NCI-H2196 (cell line): ENCODE measurements around the gene ZNF814.
A peak's percentile ranks its signal among the peaks of the same experiment; 100 is the strongest.
"Not testable (repeated sequence)": the region's sequence is repeated elsewhere in the genome, so short reads cannot be mapped to it uniquely, and the experiment has no call there.

Experiments
- DNase-seq: peaks from one replicate; lab custom pipeline; 2025; ENCODE audit not compliant: unreplicated experiment; lab: John Stamatoyannopoulos, UW

Gene ZNF814

DNA sequence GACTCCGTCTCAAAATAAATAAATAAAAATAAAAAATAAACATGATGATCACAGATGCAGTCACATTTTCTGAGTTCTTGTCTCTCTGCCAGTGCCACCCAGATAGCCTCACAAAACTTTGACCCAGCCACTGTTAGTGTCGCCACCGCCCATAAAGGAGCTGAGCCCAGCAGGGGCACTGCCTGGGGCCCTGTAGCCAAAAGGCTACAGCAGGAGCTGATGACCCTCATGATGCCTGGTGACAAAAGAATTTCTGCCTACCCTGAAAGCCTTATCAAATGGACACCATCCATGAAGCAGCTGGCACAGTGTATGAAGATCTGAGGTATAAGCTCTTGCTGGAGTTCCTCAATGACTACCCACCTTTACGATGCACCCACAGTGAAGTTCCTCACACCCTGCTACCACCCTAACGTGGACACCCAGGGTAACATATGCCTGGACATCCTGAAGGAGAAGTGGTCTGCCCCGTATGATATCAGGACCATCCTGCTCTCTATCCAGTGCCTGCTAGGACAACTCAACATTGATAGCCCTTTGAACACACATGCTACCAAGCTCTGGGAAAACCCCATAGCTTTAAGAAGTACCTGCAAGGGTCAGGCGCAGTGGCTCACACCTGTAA is 20.9 kb downstream of the ZNF814 start:
- DNase-seq, result no peak

DNA sequence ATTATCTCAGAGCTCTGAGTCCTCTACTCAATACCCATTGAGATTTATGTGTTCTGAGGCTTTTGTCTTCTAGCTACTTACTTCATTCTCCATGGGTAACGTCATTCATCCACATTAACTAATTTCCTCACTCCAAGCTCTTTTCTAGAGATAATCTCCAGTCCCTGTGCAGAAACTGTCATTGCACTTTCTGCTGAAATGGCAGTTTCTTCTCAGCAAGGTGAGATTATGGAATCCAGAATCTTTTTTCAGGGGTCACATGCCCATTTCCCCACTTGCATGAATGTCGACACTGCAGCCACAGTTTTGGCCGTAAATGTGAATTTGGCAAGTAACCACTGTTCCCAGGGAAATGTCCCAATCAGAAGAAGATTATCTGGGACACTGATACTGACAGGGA is 26.5 kb downstream of the ZNF814 start:
- not testable (repeated sequence) for DNase-seq

DNA sequence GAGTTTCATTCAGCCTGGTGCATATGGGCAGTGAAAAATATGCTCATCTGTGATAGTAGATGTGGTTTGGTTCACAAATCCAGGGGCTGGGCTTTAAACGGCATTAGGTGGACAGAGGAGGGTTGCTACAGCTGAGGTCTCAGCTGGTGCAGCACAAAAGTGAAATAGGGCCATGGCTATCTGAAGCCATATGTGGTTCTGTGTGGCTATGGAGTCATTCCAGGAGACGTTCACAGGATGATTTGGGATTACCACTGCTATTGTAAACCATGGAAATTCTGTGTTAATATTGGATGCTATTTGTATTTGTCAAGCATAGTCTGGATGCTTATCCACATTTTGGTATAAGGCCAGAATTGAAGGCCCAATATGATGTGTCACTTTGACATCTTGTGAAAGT is 34.7 kb downstream of the ZNF814 start:
- DNase-seq, result not testable (repeated sequence)

DNA sequence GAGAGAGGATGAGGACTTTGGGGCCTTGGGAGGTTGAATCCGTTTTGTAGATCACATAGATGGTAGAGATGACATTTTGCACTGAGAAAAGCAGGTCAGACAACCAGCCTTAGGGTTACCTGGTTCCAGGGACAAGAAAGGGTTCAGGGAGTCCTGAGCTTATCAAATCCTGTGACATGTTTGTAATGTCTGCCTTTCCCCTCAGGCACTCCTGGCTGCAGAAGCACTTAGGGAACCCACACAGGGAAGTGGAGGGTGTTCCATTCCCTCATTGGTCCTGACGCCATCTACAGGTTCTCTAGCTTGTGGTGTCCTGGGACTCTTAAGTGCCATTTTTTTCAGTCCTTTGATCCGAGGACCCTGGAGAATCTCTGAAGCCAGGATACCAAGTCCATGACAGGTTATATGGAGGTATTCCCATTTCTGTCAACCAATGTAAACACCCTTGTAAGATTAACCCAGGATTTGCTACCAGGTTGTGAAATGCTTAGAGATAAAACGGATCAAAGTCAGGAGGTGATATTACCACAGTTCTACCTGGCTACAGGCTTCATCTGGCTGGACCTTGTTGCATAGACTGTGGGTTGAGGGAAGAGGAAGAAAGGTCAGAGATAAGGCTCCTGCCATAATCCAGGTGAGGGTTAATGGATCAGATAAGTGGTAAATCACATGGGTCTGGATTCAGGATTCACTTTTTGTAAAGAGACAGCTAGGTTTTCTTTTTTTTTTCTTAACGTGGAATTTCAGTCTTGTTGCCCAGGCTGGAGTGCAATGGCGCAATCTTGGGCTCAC is 36.8 kb downstream of the ZNF814 start:
- not testable (repeated sequence) for DNase-seq

DNA sequence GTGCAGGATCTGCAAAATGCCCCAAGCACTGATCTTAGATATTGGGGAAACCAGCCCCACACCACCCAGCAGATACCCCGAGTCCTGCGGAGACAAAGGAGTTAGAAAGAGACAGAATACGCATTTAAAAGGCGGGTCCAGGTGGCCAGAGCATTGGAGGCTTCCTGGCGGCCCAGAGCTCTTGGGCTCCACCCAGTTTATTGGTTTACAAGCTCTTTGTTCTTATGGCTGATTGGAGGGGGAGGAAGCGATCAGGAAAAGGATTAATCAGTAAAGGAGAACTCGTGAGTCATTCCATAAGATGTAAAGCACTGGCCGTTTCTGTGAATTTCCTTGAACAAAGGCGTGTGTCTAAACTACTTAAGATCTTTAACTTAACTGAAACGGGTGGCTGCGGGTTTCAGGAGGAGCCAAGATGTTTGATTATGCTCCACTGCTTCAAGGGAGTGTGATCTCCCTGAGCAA is 38.3 kb downstream of the ZNF814 start:
- no peak for DNase-seq

DNA sequence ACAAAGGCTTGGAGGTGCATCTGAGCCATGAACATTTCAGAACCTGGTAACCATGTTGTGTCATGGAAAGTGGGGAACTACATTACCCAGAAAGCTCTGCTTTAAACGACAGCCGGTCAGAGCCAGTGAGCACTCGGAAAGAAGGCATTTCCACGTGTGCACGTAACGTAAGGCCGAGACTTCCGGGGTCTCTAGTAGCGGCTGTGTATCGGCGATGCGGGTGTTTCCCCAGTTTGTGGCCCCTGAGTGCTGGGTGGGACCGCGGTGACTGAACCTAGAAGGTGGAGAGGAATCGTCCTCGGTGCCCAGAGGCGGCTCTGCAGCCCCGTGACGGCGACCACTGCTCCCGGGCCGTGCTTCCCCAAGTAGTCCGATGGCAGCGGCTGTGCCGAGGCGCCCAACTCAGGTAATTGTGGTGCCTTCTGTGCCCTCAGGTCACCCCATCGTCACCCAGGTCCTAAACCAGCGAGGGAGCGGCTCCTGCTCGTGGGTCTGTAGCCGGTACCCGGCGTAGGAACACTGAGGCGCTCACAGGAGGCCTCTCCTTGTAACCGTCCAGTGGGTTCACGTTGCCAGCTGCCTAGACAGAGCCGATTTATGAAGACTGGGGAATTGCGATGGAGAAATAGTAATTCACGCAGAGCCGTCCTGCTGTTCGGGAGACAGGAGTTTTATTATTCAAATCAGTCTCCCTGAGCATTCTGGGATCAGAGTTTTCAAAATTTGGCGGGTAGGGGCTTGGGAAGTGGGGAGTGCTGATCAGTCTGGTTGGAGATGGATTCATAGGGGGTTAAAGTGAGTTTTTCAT is 39.0 kb downstream of the ZNF814 start, which contains the start of gene ZNF587:
Gene ZNF587, plus strand, starts transcription at position 194 of the 808 bp plus-strand sequence. Its CDS starts 180 bp downstream, at position 374.
- peak; percentile 74 for DNase-seq

DNA sequence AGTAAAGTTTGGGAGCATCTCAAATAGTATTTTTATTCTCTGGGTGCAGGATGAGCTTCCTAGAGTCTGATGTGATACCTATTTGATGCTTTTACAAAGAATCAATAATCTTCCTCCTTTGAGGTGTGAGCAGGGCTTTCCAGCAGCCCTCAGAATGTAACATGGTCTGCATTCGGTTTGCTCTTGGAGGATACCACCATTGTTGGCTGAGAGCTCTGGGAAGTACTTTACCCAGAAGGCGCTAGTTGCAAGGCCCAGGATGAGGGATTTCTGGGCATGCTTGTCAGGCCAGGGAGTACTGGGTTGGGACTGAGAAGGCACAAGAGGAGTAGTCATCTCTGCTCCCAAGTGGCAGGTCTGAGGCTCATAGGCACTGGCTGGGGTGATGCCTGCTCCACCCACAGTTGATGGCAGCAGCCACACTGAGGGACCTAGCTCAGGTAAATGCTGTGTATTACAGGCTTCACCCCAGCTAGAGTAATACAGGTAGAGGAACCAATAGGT is 39.6 kb downstream of the ZNF814 start:
- not testable (repeated sequence) for DNase-seq

DNA sequence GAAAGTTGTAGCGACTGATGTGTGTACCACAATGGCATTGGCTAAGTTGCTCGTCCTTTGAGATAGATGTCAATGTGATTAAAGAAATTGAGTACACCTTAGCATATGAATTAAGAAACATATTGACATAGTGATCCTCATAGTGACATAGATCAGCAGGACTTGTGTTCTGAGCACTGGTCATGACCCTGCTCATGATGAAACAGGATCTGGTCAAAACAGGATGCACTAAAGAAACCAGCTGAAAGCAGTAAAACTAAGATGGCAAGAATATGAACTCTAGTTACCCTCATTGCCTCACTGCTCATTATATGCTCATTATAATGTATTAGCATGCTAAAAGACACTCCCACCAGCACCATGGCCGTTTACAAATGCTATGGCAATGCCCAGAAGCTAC is 41.7 kb downstream of the ZNF814 start:
- DNase-seq, result not testable (repeated sequence)

DNA sequence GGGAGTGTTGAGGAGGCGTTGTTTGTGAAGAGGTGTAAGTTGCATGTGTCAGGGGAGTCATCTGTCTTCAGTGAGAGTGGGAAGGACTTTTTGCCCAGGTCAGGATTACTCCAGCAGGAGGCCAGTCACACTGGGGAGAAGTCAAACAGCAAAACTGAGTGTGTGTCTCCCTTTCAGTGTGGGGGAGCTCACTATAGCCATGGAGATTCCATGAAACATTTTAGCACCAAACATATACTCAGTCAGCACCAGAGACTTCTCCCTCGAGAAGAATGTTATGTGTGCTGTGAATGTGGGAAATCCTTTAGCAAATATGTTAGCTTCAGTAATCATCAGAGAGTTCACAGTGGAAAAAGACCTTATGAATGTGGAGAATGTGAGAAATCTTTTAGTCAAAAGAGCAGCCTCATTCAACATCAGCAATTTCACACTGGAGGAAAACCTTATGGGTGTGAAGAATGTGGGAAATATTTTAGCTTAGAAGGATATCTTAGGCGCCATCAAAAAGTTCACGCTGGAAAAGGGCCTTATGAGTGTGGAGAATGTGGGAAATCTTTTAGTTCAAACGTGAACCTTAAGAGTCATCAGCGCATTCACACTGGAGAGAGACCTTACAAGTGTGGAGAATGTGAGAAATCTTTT is 47.6 kb downstream of the ZNF814 start:
- no peak for DNase-seq

DNA sequence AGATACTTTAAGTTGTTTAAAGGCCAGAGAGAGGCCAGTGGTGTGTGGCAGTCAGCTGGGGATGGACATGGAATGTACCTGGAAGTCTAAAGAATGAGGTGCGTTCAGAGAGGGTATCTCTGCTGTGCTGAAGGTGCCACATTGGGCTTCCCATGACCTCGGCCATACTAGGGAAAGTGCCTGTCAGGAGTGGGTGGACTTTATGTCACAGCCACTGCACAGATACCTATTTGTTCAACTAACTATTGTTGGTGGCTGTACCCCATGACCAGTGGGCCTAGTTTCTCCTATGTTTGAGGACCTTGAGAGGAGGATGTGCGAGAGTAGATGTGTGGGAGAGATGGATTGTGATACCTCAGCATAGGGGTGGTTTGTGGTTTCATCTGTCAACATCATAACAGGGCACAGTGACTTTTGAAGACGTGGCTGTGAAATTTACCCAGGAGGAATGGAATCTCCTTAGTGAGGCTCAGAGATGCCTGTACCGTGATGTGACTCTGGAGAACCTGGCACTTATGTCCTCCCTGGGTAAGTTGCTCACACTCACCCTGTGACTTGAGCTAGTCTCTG is 50.1 kb downstream of the ZNF814 start:
- DNase-seq, result not testable (repeated sequence)

DNA sequence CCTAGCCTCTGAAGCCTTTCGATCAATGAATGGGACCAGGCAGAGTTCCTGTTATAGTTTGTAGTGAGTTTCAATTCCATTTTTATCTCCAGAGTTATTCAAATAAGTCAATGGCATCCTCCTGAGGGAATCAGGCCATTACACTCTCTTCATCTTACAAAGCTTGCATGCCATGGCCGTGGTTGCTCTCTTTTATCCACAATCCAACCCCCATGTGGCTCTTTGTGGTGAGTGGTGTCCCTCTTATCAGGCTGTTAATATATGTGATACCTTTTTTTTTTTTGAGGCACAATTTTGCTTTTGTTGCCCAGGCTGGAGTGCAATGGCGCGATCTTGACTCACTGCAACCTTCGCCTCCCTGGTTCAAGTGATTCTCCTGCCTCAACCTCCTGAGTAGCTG is 51.8 kb downstream of the ZNF814 start:
- DNase-seq, result not testable (repeated sequence)

DNA sequence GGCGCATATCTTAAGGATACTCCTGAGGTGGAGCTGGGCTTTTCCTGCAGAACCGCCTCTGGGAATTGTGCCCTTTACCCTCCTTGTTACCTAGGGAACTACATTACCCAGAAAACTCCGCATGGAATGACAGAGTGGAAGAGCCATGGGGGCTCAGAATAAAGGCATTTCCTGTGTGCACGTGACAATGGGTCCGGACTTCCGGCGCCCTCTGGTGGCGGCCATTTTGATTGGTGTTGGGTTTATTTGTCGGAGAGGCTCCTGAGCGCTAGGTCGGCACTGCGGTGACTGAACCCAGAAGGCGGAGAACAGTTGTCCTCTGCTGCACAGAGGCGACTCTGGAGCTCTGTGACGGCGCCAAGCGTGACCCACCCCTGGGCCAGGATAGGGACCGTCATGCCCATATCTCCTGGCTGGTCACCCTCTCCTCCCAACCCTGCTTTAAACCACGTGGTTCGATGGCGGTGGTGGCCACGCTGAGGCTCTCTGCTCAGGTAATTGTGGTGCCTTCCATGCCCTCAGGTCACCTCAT is 58.7 kb downstream of the ZNF814 start, which contains the start of gene ZNF587B:
Gene ZNF587B, plus strand, starts transcription at position 229 of the 532 bp plus-strand sequence. Its CDS starts 230 bp downstream, at position 459.
- DNase-seq, result no peak

DNA sequence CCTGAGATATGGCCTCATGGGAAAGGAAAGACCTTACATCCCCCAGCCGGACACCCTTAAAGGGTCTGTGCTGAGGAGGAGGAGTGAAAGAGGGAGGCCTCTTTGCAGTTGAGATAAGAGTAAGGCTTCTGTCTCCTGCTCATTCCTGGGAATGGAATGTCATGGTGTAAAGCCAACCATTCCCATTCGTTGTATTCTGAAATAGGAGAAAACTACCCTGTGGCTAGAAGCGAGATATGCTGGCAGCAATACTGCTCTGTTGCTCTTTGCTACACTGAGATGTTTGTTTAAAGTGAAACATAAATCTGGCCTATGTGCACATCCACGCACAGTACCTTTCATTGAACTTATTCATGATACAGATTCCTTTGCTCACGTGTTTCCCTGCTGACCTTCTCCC is 59.5 kb downstream of the ZNF814 start:
- DNase-seq, result no peak

DNA sequence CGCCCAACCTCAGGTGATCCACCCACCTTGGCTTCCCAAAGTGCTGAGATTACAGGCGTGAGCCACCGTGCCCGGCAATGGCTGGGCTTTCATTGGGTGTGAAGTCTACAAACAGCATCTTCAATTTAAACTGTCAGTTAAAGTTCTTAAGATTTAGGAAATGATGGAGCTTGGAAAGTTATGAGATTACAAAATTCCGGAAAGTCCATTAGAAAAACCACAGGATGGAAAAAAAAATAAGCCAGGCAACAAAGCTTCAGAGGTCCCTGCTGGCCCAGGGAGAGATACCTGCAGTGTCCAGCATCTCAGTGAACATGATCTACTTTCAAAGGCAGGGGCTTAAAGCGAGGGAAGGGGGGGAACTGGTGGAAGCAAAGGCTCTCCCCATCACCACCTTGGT is 63.3 kb downstream of the ZNF814 start:
- DNase-seq, result no peak

DNA sequence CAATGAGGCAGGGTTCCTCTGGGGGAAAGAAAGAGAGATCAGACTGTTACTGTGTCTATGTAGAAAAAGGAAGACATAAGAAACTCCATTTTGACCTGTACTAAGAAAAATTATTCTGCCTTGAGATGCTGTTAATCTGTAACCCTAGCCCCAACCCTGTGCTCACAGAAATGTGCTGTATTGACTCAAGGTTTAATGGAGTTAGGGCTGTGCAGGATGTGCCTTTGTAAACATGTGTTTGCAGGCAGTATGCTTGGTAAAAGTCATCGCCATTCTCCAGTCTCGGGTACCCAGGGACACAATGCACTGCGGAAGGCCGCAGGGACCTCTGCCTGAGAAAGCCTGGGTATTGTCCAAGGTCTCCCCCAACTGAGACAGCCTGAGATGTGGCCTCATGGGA is 65.2 kb downstream of the ZNF814 start:
- DNase-seq, result not testable (repeated sequence)

DNA sequence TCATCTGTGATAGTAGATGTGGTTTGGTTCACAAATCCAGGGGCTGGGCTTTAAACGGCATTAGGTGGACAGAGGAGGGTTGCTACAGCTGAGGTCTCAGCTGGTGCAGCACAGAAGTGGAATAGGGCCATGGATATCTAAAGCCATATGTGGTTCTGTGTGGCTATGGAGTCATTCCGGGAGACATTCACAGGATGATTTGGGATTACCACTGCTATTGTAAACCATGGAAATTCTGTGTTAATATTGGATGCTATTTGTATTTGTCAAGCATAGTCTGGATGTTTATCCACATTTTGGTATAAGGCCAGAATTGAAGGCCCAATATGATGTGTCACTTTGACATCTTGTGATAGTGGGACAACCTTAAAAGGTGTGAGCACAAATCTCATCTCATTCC is 65.7 kb downstream of the ZNF814 start:
- not testable (repeated sequence) for DNase-seq

DNA sequence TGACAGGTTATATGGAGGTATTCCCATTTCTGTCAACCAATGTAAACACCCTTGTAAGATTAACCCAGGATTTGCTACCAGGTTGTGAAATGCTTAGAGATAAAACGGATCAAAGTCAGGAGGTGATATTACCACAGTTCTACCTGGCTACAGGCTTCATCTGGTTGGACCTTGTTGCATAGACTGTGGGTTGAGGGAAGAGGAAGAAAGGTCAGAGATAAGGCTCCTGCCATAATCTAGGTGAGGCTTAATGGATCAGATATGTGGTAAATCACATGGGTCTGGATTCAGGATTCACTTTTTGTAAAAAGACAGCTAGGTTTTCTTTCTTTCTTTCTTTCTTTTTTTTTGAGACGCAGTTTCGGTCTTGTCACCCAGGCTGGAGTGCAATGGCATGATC is 67.3 kb downstream of the ZNF814 start:
- not testable (repeated sequence) for DNase-seq

DNA sequence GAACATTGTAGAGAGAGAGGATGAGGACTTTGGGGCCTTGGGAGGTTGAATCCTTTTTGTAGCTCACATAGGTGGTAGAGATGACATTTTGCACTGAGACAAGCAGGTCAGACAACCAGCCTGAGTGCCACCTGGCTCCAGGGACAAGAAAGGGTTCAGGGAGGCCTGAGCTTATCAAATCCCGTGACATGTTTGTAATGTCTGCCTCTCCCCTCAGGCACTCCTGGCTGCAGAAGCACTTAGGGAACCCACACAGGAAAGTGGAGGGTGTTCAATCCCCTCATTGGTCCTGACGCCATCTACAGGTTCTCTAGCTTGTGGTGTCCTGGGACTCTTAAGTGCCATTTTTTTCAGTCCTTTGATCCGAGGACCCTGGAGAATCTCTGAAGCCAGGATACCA is 67.7 kb downstream of the ZNF814 start:
- not testable (repeated sequence) for DNase-seq

DNA sequence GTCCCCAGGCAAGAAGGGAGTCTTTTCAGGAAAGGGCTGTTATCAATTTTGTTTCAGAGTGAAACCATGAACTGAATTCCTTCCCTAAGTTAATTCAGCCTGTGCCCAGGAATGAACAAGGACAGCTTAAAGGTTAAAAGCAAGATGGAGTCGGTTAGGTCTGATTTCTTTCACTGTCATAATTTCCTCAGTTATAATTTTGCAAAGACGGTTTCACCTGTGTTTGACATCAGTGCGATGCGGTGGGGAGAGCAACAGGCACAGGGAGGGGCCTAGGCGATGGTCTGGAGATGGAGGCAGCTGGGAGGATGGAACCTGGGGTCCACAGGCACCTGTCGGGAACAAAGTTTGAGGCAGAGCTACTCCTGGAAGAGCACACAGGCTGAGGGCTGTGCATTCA is 68.2 kb downstream of the ZNF814 start:
- no peak for DNase-seq
